ENCODE measurements around the gene CCNO.
A peak's percentile ranks its signal among the peaks of the same experiment; 100 is the strongest.

The CCNO gene, protein sequence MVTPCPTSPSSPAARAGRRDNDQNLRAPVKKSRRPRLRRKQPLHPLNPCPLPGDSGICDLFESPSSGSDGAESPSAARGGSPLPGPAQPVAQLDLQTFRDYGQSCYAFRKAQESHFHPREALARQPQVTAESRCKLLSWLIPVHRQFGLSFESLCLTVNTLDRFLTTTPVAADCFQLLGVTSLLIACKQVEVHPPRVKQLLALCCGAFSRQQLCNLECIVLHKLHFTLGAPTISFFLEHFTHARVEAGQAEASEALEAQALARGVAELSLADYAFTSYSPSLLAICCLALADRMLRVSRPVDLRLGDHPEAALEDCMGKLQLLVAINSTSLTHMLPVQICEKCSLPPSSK

DNA sequence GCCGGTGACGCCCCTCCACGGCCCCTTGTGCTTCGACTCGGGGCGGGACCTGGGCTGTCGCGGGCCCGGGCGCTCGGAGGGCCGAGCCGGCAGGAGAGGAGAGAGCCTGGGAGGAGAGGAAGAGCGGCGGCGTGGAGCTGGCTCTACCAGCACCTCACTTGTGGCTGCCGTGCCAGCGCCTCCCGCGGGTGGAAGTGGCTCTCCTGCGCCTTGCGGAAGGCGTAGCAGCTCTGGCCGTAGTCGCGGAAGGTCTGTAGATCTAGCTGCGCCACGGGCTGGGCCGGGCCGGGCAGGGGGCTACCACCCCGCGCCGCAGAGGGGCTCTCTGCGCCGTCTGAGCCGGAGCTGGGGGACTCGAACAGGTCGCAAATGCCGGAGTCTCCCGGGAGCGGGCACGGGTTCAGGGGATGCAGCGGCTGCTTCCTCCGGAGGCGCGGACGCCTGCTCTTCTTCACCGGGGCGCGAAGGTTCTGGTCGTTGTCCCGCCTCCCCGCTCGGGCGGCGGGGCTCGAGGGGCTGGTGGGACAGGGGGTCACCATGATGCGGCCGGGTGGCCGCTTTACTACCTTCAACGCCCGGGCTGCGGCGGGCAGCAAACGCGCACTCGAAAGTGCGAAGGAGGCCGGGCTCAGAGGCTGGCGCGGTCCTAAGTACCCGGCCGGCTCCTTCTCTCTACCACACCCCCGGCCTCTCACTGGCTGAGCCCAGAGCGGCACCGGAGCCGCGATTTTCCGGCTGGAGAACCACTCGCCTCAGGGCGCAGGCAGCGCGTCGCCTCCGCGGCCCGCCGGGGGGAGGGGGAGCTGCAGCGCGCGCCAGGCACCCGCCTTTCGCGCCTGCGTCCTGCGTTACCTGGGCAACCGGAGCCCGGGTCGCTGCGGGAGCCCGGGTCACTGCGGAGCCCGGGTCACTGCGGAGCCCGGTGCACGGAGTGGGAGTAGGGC, at the start of gene CCNO:
Gene CCNO, minus strand, starts transcription at position 624 of the 944 bp plus-strand sequence. Its CDS starts 85 bp downstream, at position 539.
- peaks cover 0 to 4% of the 10 kb centered on the region in 2 donors for H3K36me3 Mint-ChIP-seq
- H3K4me1 Mint-ChIP-seq, result peaks cover 25 to 33% of the 10 kb centered on the region in 2 donors
- no peaks in the 10 kb centered on the region for H3K9me3 Mint-ChIP-seq
- peak within 1 kb of the TSS; percentile 91 for H3K4me3 Mint-ChIP-seq
- H3K27me3 Mint-ChIP-seq, result peaks cover 66 to 74% of the 10 kb centered on the region in 2 donors
- ATAC-seq (replicated peaks) (peak; percentile 84 to 86), DNase-seq (no peak)
- H3K27ac Mint-ChIP-seq, result peak within 1 kb of the TSS; percentile 85

DNA sequence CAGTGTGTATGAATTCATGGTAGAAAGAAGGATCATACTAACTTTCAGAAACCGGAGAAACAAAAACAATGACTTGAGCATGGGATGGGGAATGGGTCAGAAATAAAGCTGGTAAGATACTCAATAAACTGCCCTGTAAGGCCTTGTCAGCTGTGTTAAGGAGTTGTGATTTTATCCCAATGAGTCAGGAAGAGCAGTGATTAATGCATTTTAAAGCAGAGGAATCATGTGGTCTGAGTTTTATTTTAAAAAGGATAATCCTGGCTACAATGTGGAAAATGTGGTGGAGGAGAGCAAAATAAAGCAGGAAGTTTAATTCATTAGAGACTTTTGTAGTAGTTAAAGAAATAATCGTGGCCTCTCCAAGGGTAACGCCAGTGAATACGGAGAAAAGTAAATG, 45.4 kb upstream of the CCNO start:
- Mint-ChIP-seq H3K4me3 (no peak overlapping the region), H3K27me3 (no peaks in the 10 kb centered on the region), H3K27ac (no peak overlapping the region), H3K36me3 (peaks cover 26 to 38% of the 10 kb centered on the region in 2 donors), H3K9me3 (no peaks in the 10 kb centered on the region), H3K4me1 (no peaks in the 10 kb centered on the region)
- DNase-seq (no peak), ATAC-seq (replicated peaks) (no peak)

DNA sequence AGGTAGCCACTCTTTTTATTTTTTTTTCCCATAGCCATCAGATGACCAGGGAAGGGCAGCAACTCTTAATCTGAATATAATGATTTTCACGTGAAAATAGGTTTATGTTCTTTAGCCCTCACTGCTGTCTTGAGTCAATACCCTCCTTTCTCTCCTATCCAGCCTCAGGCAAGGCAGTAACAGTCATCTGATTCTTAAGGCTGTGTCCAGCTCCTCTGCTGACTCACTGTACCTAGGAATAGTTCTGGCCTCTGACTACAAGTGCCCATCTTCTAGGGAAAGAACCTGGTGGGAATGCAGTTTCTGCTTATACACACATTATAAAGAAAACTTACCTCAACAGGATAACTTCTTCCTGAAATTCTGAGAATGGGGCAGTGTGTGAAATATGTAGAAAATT, 43.4 kb upstream of the CCNO start:
- H3K27me3 Mint-ChIP-seq, result no peaks in the 10 kb centered on the region
- no peak overlapping the region for H3K4me3 Mint-ChIP-seq
- no peak overlapping the region for H3K27ac Mint-ChIP-seq
- DNase-seq, result no peak
- H3K9me3 Mint-ChIP-seq, result no peaks in the 10 kb centered on the region
- no peaks in the 10 kb centered on the region for H3K4me1 Mint-ChIP-seq
- peaks cover 31 to 44% of the 10 kb centered on the region in 2 donors for H3K36me3 Mint-ChIP-seq
- ATAC-seq (replicated peaks), result no peak

DNA sequence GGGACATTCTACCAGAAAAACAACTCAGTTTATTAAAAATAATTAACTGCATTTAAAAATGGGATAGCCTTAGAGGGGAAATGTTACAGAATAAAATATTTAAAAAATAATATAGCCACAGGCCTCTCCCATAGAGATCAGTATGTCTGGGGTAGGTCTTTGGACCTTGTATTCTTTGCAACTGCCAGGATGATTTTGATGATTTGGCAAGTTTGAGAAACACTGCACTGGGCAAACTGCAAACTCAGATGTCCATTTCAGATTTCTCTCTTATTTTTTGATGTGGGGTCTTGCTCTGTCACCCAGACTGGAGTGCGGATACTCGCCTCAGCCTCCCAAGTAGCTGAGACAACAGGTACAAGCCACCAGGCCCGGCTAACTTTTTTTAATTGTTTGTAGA, 24.9 kb upstream of the CCNO start:
- ATAC-seq (replicated peaks), result no peak
- Mint-ChIP-seq H3K27me3 (no peaks in the 10 kb centered on the region), H3K4me1 (no peaks in the 10 kb centered on the region), H3K36me3 (peaks cover 6 to 40% of the 10 kb centered on the region in 2 donors), H3K4me3 (no peak overlapping the region), H3K9me3 (no peaks in the 10 kb centered on the region), H3K27ac (no peak overlapping the region)
- no peak for DNase-seq

DNA sequence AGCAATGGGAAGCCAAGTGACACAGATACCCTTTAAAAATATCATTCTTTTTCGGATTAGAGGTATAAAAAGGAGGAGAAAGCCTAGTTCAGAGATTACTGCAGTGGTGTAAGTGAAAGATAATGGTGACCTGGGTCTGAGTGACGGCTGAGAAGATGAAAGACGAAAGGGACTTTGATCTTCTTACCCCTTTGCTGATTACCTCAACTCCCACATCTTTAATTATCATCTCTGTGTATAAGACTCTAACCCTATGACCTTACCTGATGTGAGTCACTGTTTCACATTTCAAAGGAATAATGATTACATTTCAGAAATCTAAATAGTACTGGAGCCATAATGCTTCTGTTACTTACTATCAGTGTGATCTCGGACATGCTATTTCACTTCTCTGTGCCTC, 21.4 kb upstream of the CCNO start:
- Mint-ChIP-seq H3K4me3 (no peak overlapping the region), H3K9me3 (no peaks in the 10 kb centered on the region), H3K27ac (no peak overlapping the region), H3K36me3 (peaks cover 6 to 26% of the 10 kb centered on the region in 2 donors), H3K27me3 (no peaks in the 10 kb centered on the region), H3K4me1 (no peaks in the 10 kb centered on the region)
- DNase-seq (no peak), ATAC-seq (replicated peaks) (no peak)

DNA sequence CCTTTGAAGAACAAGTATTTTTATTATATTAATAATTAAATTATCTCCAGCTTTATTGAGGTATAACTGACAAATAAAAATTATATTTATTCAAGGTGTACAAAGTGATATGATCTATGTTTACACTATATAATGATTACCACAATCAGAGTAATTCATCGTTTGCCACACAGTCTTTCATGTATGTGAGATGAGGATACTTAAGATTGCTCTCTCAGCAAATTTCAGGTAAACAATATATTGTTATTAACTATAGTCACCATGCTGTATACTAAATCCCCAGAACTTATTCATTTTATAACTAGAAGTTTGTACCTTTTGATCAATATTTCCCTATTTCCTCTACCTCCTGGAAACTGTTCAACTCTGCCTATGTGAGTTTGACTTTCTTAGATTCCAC, 16.7 kb upstream of the CCNO start:
- H3K27ac Mint-ChIP-seq, result no peak overlapping the region
- H3K4me3 Mint-ChIP-seq, result no peak overlapping the region
- peaks cover 2 to 7% of the 10 kb centered on the region in 2 donors for H3K36me3 Mint-ChIP-seq
- H3K27me3 Mint-ChIP-seq, result no peaks in the 10 kb centered on the region
- DNase-seq (no peak), ATAC-seq (replicated peaks) (no peak)
- H3K4me1 Mint-ChIP-seq, result no peaks in the 10 kb centered on the region
- peaks cover 7 to 8% of the 10 kb centered on the region in 2 donors for H3K9me3 Mint-ChIP-seq

DNA sequence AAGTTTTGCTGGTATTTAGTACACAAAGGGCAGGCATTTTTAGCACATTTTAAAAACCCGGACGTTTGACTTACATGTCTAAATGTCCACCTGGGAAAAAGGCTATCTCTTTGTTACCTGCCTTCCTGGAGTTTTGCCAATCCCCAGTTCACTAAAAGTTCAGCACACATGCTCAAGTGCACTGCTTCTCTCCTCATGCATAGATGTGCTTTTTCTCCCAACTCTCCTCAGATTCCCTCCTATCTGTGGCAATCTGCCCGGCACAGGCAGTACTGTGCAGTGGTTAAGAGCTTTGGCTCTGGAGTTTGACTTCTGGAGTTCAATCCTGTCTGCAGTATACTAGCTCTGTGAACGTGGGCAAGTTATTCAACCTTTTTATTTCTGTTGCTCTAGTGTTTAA, 8.3 kb upstream of the CCNO start:
- H3K4me1 Mint-ChIP-seq, result no peaks in the 10 kb centered on the region
- H3K27ac Mint-ChIP-seq, result no peak overlapping the region
- H3K27me3 Mint-ChIP-seq, result peaks cover 16 to 29% of the 10 kb centered on the region in 2 donors
- H3K9me3 Mint-ChIP-seq, result peaks cover 0 to 2% of the 10 kb centered on the region in 2 donors
- no peaks in the 10 kb centered on the region for H3K36me3 Mint-ChIP-seq
- no peak for DNase-seq
- H3K4me3 Mint-ChIP-seq, result no peak overlapping the region
- ATAC-seq (replicated peaks), result no peak

DNA sequence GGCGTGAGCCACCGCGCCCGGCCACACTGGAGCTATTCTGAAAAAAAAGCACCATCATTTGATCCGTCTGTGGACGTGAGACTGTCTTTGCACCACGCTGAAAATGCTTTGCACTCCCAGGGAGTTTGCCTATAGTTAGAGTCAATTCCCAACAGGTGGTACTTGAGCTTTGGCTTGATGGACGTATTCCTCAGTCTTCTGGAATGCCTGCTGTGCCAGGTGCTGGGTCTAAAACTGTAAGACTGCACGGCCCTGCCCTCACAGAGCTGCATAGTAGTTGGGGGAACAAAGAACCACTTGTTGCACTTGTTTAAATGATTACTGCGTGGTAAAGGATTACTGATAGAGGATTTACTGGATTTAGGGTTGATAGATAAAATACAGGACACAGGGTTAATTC, 3.4 kb upstream of the CCNO start:
- Mint-ChIP-seq H3K36me3 (peaks cover 0 to 4% of the 10 kb centered on the region in 2 donors), H3K27me3 (peaks cover 43 to 57% of the 10 kb centered on the region in 2 donors), H3K4me3 (no peak overlapping the region), H3K4me1 (peaks cover 13 to 20% of the 10 kb centered on the region in 2 donors), H3K27ac (no peak overlapping the region), H3K9me3 (no peaks in the 10 kb centered on the region)
- ATAC-seq (replicated peaks) (no peak), DNase-seq (no peak)

DNA sequence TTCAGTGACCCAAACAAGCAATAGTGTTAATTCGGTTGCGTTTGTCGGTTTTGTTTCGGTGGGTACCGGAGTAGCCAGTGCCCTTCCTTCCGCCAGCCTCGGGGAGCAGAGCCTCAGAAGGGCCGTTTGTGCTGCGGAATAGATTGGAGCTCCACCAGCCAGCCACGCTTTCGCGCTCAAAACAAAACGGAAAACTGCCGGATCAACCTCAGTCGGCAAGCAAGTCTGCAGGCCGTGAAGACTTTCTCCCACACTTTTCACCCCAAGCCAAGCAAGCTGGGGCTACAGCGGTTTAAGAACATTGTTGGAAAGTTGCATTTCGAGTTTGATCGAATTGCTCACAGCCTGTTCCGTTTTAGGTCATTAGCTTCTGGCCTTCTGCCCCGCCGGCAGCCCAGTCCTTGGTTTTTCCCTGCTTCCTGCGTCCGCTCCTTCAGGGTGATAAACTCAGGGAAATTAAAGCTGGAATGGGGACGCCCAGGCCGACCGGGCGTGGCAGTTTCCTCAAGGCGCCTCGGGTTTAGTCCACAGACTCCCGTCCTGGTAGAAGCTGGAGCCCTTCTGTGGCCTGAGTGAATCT, 803 bp upstream of the CCNO start:
- peak in 1 of 2 donors; percentile 8 for ATAC-seq (replicated peaks)
- peaks cover 0 to 4% of the 10 kb centered on the region in 2 donors for H3K36me3 Mint-ChIP-seq
- peak overlapping the region; percentile 79 for H3K27ac Mint-ChIP-seq
- peaks cover 25 to 31% of the 10 kb centered on the region in 2 donors for H3K4me1 Mint-ChIP-seq
- DNase-seq, result no peak
- H3K27me3 Mint-ChIP-seq, result peaks cover 61 to 73% of the 10 kb centered on the region in 2 donors
- peak overlapping the region; percentile 91 for H3K4me3 Mint-ChIP-seq
- no peaks in the 10 kb centered on the region for H3K9me3 Mint-ChIP-seq

DNA sequence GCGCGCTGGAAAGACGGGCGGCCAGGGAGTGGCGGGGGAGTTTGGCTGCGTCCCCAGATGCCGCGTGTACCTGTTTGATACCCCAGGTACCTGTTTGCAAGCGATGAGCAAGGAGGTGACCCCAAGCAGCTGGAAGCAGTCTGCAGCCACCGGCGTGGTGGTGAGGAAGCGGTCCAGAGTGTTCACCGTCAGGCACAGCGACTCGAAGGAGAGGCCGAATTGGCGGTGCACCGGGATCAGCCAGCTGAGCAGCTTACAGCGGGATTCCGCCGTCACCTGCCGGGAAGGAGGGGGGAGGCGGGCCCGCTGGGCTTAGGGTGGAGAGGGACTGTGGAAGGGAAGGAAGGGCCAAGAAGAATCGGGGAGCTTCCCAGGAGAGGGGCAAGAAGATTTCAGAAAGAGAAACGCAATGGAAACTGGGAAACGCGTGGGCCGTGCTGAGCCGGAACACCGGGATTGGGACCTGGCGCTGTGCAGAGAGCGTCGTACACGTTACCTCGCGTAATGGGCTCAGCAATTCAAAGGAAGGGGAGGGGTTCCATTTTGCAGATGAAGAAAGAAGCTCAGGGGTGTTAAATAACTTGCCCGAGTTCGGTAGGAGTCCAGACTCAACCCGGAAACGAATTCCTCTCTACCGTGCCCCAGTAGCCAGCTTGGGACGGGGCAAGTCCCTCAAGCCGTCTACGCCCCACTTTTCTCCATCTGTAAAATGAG, 980 bp downstream of the CCNO start:
- DNase-seq (no peak), ATAC-seq (replicated peaks) (no peak)
- Mint-ChIP-seq H3K36me3 (peaks cover 2 to 4% of the 10 kb centered on the region in 2 donors), H3K4me1 (peaks cover 32 to 42% of the 10 kb centered on the region in 2 donors), H3K27me3 (peaks cover 70 to 82% of the 10 kb centered on the region in 2 donors), H3K27ac (peak overlapping the region; percentile 85), H3K4me3 (peak overlapping the region; percentile 91), H3K9me3 (no peaks in the 10 kb centered on the region)

DNA sequence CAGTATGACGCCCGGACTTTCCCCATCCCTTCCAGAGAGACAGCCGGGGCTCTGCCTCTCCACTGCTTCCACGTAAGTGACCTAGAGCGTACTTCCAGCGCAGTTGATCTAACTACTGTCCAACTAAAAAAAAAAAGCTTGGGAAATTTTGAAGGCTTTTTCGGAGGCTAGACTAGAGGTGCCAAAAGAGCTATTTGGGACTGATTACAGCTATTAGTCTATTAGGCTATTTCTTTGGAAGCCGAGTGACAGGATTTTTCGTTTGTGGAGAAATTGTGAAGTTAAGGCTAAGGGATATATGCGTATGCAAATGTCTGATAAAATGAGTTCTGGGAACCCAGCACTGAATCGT, 1.5 kb downstream of the CCNO start:
- peaks cover 69 to 80% of the 10 kb centered on the region in 2 donors for H3K27me3 Mint-ChIP-seq
- H3K27ac Mint-ChIP-seq, result peak overlapping the region; percentile 85
- peak overlapping the region; percentile 91 for H3K4me3 Mint-ChIP-seq
- peaks cover 2 to 4% of the 10 kb centered on the region in 2 donors for H3K36me3 Mint-ChIP-seq
- DNase-seq, result no peak
- ATAC-seq (replicated peaks), result no peak
- H3K4me1 Mint-ChIP-seq, result peaks cover 32 to 42% of the 10 kb centered on the region in 2 donors
- H3K9me3 Mint-ChIP-seq, result no peaks in the 10 kb centered on the region

DNA sequence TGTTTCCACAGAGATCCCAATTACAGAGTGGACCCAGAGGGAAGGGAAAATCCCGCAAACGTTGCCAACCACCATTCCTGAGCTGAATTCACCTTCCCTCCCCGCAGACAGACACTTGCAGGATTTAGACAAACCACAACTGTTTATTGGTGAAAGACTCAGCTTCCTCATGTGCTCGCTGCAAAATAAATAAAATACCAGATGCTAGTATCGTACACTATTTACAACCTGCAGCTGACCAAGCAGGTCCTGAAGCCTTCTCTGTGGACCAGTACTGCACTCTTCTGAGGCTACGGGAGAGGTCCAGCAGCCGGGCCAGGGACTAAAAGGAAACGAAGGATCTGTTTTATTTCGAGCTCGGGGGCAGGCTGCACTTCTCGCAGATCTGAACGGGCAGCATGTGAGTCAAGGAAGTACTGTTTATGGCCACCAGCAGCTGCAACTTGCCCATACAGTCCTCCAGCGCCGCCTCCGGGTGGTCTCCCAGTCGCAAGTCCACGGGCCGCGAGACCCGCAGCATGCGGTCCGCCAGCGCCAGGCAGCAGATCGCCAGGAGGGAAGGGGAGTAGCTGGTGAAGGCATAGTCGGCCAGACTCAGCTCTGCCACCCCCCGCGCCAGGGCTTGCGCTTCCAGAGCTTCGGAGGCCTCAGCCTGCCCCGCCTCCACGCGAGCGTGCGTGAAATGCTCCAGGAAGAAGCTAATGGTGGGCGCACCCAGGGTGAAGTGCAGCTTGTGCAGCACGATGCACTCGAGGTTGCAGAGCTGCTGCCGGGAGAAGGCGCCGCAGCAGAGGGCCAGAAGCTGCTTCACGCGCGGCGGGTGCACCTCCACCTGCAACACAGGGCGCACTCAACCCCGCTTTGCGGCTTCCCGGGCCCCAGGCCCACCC, 2.1 kb downstream of the CCNO start:
- Mint-ChIP-seq H3K27me3 (peaks cover 65 to 77% of the 10 kb centered on the region in 2 donors), H3K9me3 (no peaks in the 10 kb centered on the region), H3K4me3 (peak overlapping the region; percentile 91), H3K4me1 (peaks cover 34 to 44% of the 10 kb centered on the region in 2 donors), H3K27ac (peak overlapping the region; percentile 56), H3K36me3 (peaks cover 2 to 4% of the 10 kb centered on the region in 2 donors)
- DNase-seq, result no peak
- no peak for ATAC-seq (replicated peaks)

DNA sequence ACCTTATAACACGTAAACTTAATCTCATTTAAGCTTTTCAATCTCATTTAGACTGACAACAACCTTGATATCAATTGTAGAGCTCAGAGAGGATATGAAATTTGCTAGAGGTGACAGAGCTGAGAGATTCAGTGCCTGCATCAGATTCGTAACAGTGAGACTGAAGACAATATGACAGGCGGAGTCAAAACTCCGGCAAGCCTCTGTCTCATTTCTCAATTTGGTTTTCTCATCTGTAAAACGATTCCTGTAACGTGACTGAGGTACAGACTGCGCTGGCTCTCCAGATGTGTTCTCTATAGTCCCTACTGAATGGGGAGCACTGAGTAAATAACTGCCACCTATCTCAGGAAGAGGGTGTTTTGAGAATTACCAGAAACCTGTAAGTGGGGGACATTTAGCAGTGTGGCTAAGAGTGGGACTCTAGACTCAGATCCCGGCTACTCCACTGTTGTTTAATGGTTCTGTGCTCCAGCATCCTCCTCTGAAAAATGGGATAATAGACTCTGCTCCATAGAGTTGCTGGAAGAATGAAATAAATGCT, 3.2 kb downstream of the CCNO start:
- Mint-ChIP-seq H3K9me3 (no peaks in the 10 kb centered on the region), H3K27ac (no peak overlapping the region), H3K27me3 (peaks cover 73 to 80% of the 10 kb centered on the region in 2 donors), H3K4me3 (no peak overlapping the region), H3K4me1 (peaks cover 38 to 47% of the 10 kb centered on the region in 2 donors), H3K36me3 (peaks cover 2 to 4% of the 10 kb centered on the region in 2 donors)
- DNase-seq (no peak), ATAC-seq (replicated peaks) (no peak)

Measured in stimulated activated naive B cell treated with anti-CD40 and anti-IgM and Interleukin-4, amounts not matched to agents 10 μg/mL and 1 μg/mL and 100 μg/mL, for 72 hours (primary cell).